ENCODE data around the gene NEK8. TPM values are rescaled to one million over a fixed set of nuclear protein-coding genes. Genes with fewer than 3 reads are reported as not detected.

NEK8 gene
- total and polyA plus RNA-seq, 10 donors: 7.3 to 17.6 (median 12.1) TPM

DNA sequence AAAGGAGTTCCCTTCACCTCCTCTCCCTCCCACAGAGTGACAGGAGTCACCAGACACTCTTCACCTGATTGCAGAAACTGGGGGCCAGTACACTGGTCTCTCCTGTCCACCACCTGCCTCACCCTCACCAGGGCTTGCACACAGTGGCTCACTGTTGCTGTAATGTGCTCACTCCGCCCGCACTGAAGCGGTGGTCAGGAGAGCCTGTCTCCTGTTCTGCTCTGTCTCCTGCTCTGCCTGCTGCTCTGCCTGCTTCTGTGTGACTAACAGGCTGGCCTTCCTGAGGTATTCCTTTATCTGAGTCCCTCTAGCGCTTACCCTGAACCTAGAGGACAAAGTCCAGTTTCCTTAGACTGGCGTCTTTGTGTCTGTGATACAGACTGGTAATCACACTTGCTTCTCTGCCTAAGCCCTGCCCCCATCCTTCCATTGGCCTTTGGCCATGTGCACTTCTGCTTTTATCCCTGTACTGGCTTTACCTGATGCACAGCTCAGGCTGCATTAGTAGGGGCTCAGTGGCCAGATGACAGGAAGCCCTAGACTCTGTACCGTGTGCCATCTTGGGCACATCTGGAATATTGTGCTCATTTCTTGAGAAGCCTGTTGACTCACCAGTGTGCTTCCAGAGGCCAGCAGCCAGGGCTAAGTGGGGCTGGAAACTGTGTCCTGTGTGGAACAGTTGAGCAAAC is 30.2 kb upstream of the NEK8 start:
- intact Hi-C loops (cut with DNase I; ENCODE audit: low total_unique reads): no loop called here
- 90 to 91% (median 90%) methylated on average over 5 to 6 of the region's 6 CpGs for WGBS, 5 donors
- no peak for TF ChIP-seq POLR2A (IDR thresholded peaks at IDR 0.05)
- TF ChIP-seq POLR2AphosphoS5 (IDR thresholded peaks at IDR 0.05): no peak
- TF ChIP-seq, protein P1, sequence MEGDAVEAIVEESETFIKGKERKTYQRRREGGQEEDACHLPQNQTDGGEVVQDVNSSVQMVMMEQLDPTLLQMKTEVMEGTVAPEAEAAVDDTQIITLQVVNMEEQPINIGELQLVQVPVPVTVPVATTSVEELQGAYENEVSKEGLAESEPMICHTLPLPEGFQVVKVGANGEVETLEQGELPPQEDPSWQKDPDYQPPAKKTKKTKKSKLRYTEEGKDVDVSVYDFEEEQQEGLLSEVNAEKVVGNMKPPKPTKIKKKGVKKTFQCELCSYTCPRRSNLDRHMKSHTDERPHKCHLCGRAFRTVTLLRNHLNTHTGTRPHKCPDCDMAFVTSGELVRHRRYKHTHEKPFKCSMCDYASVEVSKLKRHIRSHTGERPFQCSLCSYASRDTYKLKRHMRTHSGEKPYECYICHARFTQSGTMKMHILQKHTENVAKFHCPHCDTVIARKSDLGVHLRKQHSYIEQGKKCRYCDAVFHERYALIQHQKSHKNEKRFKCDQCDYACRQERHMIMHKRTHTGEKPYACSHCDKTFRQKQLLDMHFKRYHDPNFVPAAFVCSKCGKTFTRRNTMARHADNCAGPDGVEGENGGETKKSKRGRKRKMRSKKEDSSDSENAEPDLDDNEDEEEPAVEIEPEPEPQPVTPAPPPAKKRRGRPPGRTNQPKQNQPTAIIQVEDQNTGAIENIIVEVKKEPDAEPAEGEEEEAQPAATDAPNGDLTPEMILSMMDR (IDR thresholded peaks at IDR 0.05 in 8 of 11, conservative IDR thresholded peaks at IDR 0.05 in 3 of 11): no peak
- Histone ChIP-seq H3K9me3 (no peaks in the 10 kb centered on the region), H3K36me3 (peaks cover 25 to 100% (median 100%) of the 10 kb centered on the region in 6 donors), H3K4me1 (no peaks in the 10 kb centered on the region), H3K4me3 (no peak overlapping the region), H3K27me3 (replicated peaks in 1 of 7) (no peaks in the 10 kb centered on the region), H3K27ac (no peak overlapping the region)
- no peak for DNase-seq

DNA sequence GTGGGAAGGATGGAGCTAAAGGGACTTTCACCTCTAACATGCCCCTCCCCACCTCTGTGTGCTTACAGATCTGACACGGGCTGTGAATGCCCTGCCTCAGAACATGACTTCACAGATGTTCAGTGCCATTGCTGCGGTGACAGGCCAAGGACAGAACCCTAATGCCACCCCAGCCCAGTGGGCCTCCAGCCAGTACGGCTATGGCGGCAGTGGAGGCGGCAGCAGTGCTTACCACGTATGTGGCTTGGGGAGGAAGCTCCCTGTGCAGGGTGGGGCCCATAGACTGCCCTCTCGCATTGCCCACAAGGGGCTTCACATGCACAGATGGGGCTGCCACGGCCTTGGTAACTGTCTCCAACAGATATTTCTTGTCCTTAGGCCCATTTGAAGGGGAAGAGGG is 28.3 kb upstream of the NEK8 start:
- intact Hi-C loops (cut with DNase I; ENCODE audit: low total_unique reads): no loop called here
- H3K27ac ChIP-seq: no peak overlapping the region
- 85 to 100% (median 88%) methylated on average over 1 to 8 of the region's 8 CpGs for WGBS, 5 donors
- H3K9me3 ChIP-seq: no peaks in the 10 kb centered on the region
- H3K36me3 ChIP-seq: peaks cover 25 to 99% (median 96%) of the 10 kb centered on the region in 6 donors
- no peaks in the 10 kb centered on the region for H3K27me3 ChIP-seq (replicated peaks in 1 of 7)
- H3K4me3 ChIP-seq: no peak overlapping the region
- TF ChIP-seq, protein P1 (IDR thresholded peaks at IDR 0.05 in 8 of 11, conservative IDR thresholded peaks at IDR 0.05 in 3 of 11): no peak
- peak in 2 of 3 donors; percentile 10 to 40 for TF ChIP-seq POLR2AphosphoS5 (IDR thresholded peaks at IDR 0.05)
- no peak for DNase-seq
- H3K4me1 ChIP-seq: no peaks in the 10 kb centered on the region

DNA sequence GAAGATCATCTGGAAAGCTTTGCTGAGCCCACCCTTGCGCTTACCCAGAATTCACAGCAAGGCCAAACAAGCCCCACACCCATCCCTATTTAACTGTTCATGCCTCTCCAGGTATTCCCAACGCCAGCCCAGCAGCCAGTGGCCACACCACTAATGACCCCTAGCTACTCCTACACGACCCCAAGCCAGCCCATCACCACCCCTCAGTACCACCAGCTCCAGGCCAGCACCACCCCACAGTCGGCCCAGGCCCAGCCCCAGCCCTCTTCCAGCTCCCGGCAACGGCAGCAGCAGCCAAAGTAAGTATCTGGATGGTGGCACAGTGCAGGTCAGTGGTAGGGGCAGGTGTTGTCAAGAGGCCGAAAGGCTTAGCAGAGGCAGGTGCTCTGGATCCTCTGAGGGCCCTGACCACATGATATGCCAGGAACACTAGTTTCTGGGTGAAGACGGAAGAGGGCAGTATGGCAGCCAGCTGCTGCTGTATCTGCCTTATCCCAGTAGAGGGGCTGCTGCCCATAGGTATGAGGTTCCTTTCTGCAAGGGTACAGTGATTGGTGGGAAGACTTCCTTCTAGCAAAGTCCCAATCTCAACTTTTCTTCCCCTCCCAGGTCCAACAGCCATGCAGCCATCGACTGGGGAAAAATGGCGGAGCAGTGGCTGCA is 27.6 kb upstream of the NEK8 start:
- Histone ChIP-seq H3K27ac (no peak overlapping the region), H3K27me3 (replicated peaks in 1 of 7) (no peaks in the 10 kb centered on the region), H3K9me3 (no peaks in the 10 kb centered on the region), H3K36me3 (peaks cover 25 to 99% (median 89%) of the 10 kb centered on the region in 6 donors), H3K4me1 (no peaks in the 10 kb centered on the region), H3K4me3 (no peak overlapping the region)
- 93 to 98% (median 95%) methylated on average over 10 of the region's 10 CpGs for WGBS, 5 donors
- no peak for DNase-seq
- intact Hi-C loops (cut with DNase I; ENCODE audit: low total_unique reads): no loop called here
- TF ChIP-seq POLR2AphosphoS5 (IDR thresholded peaks at IDR 0.05) (no peak), POLR2A (IDR thresholded peaks at IDR 0.05) (no peak)
- TF ChIP-seq, protein P1 (IDR thresholded peaks at IDR 0.05 in 8 of 11, conservative IDR thresholded peaks at IDR 0.05 in 3 of 11): no peak

DNA sequence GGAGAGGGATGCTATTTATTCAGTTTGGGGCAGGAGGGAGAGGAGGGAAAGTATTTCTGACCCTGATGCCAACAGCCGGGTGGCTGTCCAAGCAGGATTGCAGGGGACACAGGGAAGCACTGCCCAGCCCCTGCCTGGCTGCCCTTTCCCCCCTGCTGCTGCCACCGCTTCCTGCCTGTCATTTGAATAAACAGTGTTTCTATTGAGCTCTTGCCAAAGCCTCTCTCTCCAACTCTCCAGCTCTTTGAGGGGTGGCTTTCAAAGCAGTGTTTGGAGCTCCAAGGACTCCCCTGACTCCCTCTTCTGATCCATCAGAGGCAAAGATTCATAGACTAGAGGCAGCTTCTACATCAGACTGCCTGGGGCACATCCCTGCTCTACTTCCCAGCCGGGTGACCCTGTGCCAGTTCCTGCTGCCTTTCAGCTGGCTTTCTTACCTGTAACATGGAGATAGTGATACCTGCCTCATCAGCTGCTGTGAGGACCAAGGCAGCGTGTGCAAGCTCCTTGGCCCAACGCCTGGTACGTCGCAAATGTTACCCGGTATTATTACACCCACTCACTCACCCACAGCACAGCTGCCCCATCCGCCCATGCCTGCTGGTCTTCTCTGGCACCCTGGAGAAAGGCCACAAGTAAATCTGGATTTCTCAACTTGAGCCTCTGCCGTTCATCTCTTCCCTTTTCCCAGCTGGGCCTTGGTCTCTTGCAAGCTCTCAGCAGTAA is 26.4 kb upstream of the NEK8 start:
- Histone ChIP-seq H3K27me3 (replicated peaks in 1 of 7) (no peaks in the 10 kb centered on the region), H3K4me3 (no peak overlapping the region), H3K36me3 (peaks cover 20 to 93% (median 76%) of the 10 kb centered on the region in 6 donors), H3K4me1 (no peaks in the 10 kb centered on the region), H3K9me3 (no peaks in the 10 kb centered on the region), H3K27ac (no peak overlapping the region)
- intact Hi-C loops (cut with DNase I; ENCODE audit: low total_unique reads): no loop called here
- TF ChIP-seq POLR2AphosphoS5 (IDR thresholded peaks at IDR 0.05) (no peak), POLR2A (IDR thresholded peaks at IDR 0.05) (no peak)
- TF ChIP-seq, protein P1 (IDR thresholded peaks at IDR 0.05 in 8 of 11, conservative IDR thresholded peaks at IDR 0.05 in 3 of 11): no peak
- DNase-seq: no peak
- WGBS, 5 donors: 80 to 89% (median 82%) methylated on average over 10 of the region's 10 CpGs
